ENCODE measurements around the gene CREG2. TPM values are rescaled to one million over a fixed set of nuclear protein-coding genes. Genes with fewer than 3 reads are reported as not detected.

CREG2 gene
- polyA plus RNA-seq, 1 of the 3 experiments (the other 2 are of a cell fraction), result 1.4 TPM

- Histone ChIP-seq H3K9me2 (no peaks in the 10 kb centered on the region), H3K4me2 (no peak overlapping the region), H3K4me1 (ENCODE audit: control insufficient read depth in 1 of 2, insufficient read depth in 2 of 2, low read depth in 1 of 2, low read length in 1 of 2) (no peaks in the 10 kb centered on the region; a peak in 1 of 4 replicates), H3K27ac (ENCODE audit: low read depth in 2 of 2, low read length in 1 of 2) (no peak overlapping the region), H3K79me2 (ENCODE audit: insufficient read depth) (no peaks in the 10 kb centered on the region), H3K9ac (no peak overlapping the region), H3K9me3 (no peaks in the 10 kb centered on the region), H3K36me3 (replicated peaks in 1 of 2; ENCODE audit: control insufficient read depth in 1 of 2, insufficient read depth in 2 of 2, low read length in 1 of 2) (no peaks in the 10 kb centered on the region), H2AFZ (ENCODE audit: low read depth) (no peak overlapping the region), H3K27me3 (ENCODE audit: insufficient read depth) (peaks cover 11% of the 10 kb centered on the region; the same call in 1 of the 2 replicates), H3F3A (replicated peaks; ENCODE audit: insufficient read depth) (no peaks in the 10 kb centered on the region), H4K20me1 (ENCODE audit: insufficient read depth) (no peaks in the 10 kb centered on the region), H3K4me3 (ENCODE audit: low read depth in 2 of 2, low read length in 1 of 2) (no peak overlapping the region)
- POLR2A ChIA-PET, result no interaction called here
- CTCF ChIA-PET, result interaction anchor here (1.0 to 1.9 kb wide), 2 partner anchors 18 to 26 kb away, joined by 3 to 7 read pairs; partner anchors contain the start of gene CREG2
- no peak for TF ChIP-seq ELF1 (IDR thresholded peaks at IDR 0.05)
- no peak for TF ChIP-seq EP300 (IDR thresholded peaks at IDR 0.05; ENCODE audit: borderline replicate concordance in 1 of 2, low read depth in 1 of 2, low read length in 1 of 2)
- no peak for TF ChIP-seq JUND (IDR thresholded peaks at IDR 0.05)
- no peak for TF ChIP-seq USF2 (IDR thresholded peaks at IDR 0.05; ENCODE audit: borderline replicate concordance, low read depth, low read length)
- no peak for TF ChIP-seq FOXM1 (IDR thresholded peaks at IDR 0.05; ENCODE audit: low read depth)
- no peak for TF ChIP-seq FOSL2 (IDR thresholded peaks at IDR 0.05; ENCODE audit: borderline replicate concordance, low read depth)
- TF ChIP-seq TCF12 (IDR thresholded peaks at IDR 0.05), result no peak
- no peak for TF ChIP-seq RXRA (IDR thresholded peaks at IDR 0.05; ENCODE audit: borderline replicate concordance, low read depth)
- TF ChIP-seq NRF1 (IDR thresholded peaks at IDR 0.05; ENCODE audit: low read depth, low read length), result no peak
- no peak for TF ChIP-seq TEAD4 (IDR thresholded peaks at IDR 0.05; ENCODE audit: borderline replicate concordance, insufficient read depth)
- TF ChIP-seq GATA2 (CRISPR knock-in tag; IDR thresholded peaks at IDR 0.05), result no peak
- TF ChIP-seq SMC3 (IDR thresholded peaks at IDR 0.05; ENCODE audit: low read depth, low read length), result no peak
- no peak for DNase-seq
- WGBS (ENCODE audit: low lambda C conversion rate), result 64% methylated on average over 4 of the region's 4 CpGs
These were observed 26.2 kb downstream of the CREG2 start for GRCh38 chr2:101361121-101361520.

GRCh38 chr2:101360232-101360631 is 27.1 kb downstream of the CREG2 start:
- no peaks in the 10 kb centered on the region; a peak in 1 of 4 replicates for H3K4me1 ChIP-seq (ENCODE audit: control insufficient read depth in 1 of 2, insufficient read depth in 2 of 2, low read depth in 1 of 2, low read length in 1 of 2)
- no peaks in the 10 kb centered on the region for H3F3A ChIP-seq (replicated peaks; ENCODE audit: insufficient read depth)
- no peak overlapping the region for H2AFZ ChIP-seq (ENCODE audit: low read depth)
- no peak overlapping the region for H3K9ac ChIP-seq
- ChIA-PET CTCF (interaction anchor here (1.9 kb wide), 1 partner anchor 27 kb away, joined by 7 read pairs; the partner anchor contains the start of gene CREG2), POLR2A (no interaction called here)
- no peaks in the 10 kb centered on the region for H3K36me3 ChIP-seq (replicated peaks in 1 of 2; ENCODE audit: control insufficient read depth in 1 of 2, insufficient read depth in 2 of 2, low read length in 1 of 2)
- no peak overlapping the region for H3K27ac ChIP-seq (ENCODE audit: low read depth in 2 of 2, low read length in 1 of 2)
- H3K27me3 ChIP-seq (ENCODE audit: insufficient read depth), result peaks cover 11% of the 10 kb centered on the region; the same call in 1 of the 2 replicates
- DNase-seq, result no peak
- no peaks in the 10 kb centered on the region for H4K20me1 ChIP-seq (ENCODE audit: insufficient read depth)
- H3K9me3 ChIP-seq, result no peaks in the 10 kb centered on the region
- H3K9me2 ChIP-seq, result no peaks in the 10 kb centered on the region
- no peak overlapping the region for H3K4me3 ChIP-seq (ENCODE audit: low read depth in 2 of 2, low read length in 1 of 2)
- WGBS (ENCODE audit: low lambda C conversion rate), result 31% methylated on average over 4 of the region's 4 CpGs
- no peak overlapping the region for H3K4me2 ChIP-seq
- TF ChIP-seq ELF1 (IDR thresholded peaks at IDR 0.05) (no peak), POLR2AphosphoS5 (IDR thresholded peaks at IDR 0.05; ENCODE audit: low read depth, low read length) (no peak), JUND (IDR thresholded peaks at IDR 0.05) (peak; percentile 38; the same call in 1 of the 2 replicates), FOSL2 (IDR thresholded peaks at IDR 0.05; ENCODE audit: borderline replicate concordance, low read depth) (peak; percentile 43; the same call in 1 of the 2 replicates), PBX3 (IDR thresholded peaks at IDR 0.05) (peak; percentile 74), FOXM1 (IDR thresholded peaks at IDR 0.05; ENCODE audit: low read depth) (no peak), TCF12 (IDR thresholded peaks at IDR 0.05) (peak; percentile 45; the same call in 1 of the 2 replicates), NFIC (IDR thresholded peaks at IDR 0.05; ENCODE audit: borderline replicate concordance) (no peak), EP300 (IDR thresholded peaks at IDR 0.05; ENCODE audit: borderline replicate concordance in 1 of 2, low read depth in 1 of 2, low read length in 1 of 2) (0 out of 4 replicates have a peak, but pooled peaks of 1 of the 2 experiments have one; percentile 26)
- no peaks in the 10 kb centered on the region for H3K79me2 ChIP-seq (ENCODE audit: insufficient read depth)
